A549 (cell line): ENCODE data around the gene IFT25. TPM values are rescaled to one million over a fixed set of nuclear protein-coding genes. Genes with fewer than 3 reads are reported as not detected.

ENCODE experiments used
- ATAC-seq, 2 experiments: fragments of 200-7000 bp in 1 of 2; fragments of >200 bp in 1 of 2; cut with Nextera tagmentation in 1 of 2; cut with Tn5 transposase in 1 of 2; 3 replicates each; pipeline versions ENCODE4 v1.8.0 to v1.9.1; 2018 to 2020; ENCODE audit warnings: mild to moderate bottlenecking in 1 of 2, moderate library complexity in 1 of 2
- CTCF ChIA-PET: fragments of 300-600 bp; sonication (Branson Sonifier 250); formaldehyde crosslinking; extraction: SDS; loops from one replicate; lab custom pipeline; 2021; ENCODE audit warnings: antibody characterized with exemption, inconsistent platforms; lab: Yijun Ruan, JAX
- POLR2A ChIA-PET: fragments of 350-600 bp; formaldehyde crosslinking; extraction: SDS; loops from one replicate; lab custom pipeline; 2021; ENCODE audit warnings: antibody characterized with exemption, inconsistent platforms; lab: Yijun Ruan, JAX
- DNase-seq, 2 experiments: peaks; one replicate each; pipeline versions ENCODE4 v3.0.0 to v3.0.0-alpha.2; 2011 to 2016; ENCODE audit warnings: low read depth in 1 of 2, low spot score in 1 of 2
- FAIRE-seq: peaks from 2 replicates; lab custom pipeline; 2011; peaks lifted over from hg19 to GRCh38; lab: Jason Lieb, UNC
- H3K27ac ChIP-seq, 2 experiments: fragments of >200 bp; sonication (Bioruptor Twin); formaldehyde crosslinking; 3 replicates each; pipeline ENCODE4 v1.5.1; 2016 to 2017
- H3K4me1 ChIP-seq: fragments of >200 bp; sonication (Bioruptor Twin); formaldehyde crosslinking; 3 replicates; pipeline ENCODE4 v1.6.1; 2016
- H3K4me2 ChIP-seq: fragments of >200 bp; sonication (Bioruptor Twin); formaldehyde crosslinking; 3 replicates; pipeline ENCODE4 v1.6.1; 2016
- H3K4me3 ChIP-seq: fragments of >200 bp; sonication (Bioruptor Twin); formaldehyde crosslinking; 3 replicates; pipeline ENCODE4 v1.5.1; 2016
- H3K9me3 ChIP-seq: fragments of >200 bp; sonication (Bioruptor Twin); formaldehyde crosslinking; 3 replicates; pipeline ENCODE4 v1.6.1; 2016
- CEBPB ChIP-seq, 2 experiments: fragments of >200 bp in 1 of 2; sonication (Bioruptor Twin) in 1 of 2; formaldehyde crosslinking in 1 of 2; IDR thresholded peaks; 2 replicates each; pipeline ENCODE4 v1.6.1; 2012 to 2016
- KDM5A ChIP-seq: fragments of 200-600 bp; sonication (generic); IDR thresholded peaks from 2 replicates; pipeline ENCODE4 v1.6.1; 2016; ENCODE audit warnings: antibody characterized with exemption, mild to moderate bottlenecking
- MAFK ChIP-seq: fragments of 450-650 bp; IDR thresholded peaks from 2 replicates; pipeline ENCODE4 v1.6.1; 2014; ENCODE audit not compliant: partially characterized antibody
- MAZ ChIP-seq: fragments of 150-350 bp; IDR thresholded peaks from 2 replicates; pipeline ENCODE4 v1.6.1; 2014; ENCODE audit warnings: antibody characterized with exemption, low read depth, low read length, borderline replicate concordance
- RAD21 ChIP-seq, 2 experiments: fragments of >200 bp in 1 of 2; sonication (Bioruptor Twin) in 1 of 2; formaldehyde crosslinking in 1 of 2; IDR thresholded peaks in 1 of 2; conservative IDR thresholded peaks in 1 of 2; 2 replicates in 1 of 2; 3 replicates in 1 of 2; pipeline ENCODE4 v1.6.1; 2012 to 2018; ENCODE audit warnings: inconsistent platforms in 1 of 2
- RFX5 ChIP-seq: fragments of 450-650 bp; IDR thresholded peaks from 2 replicates; pipeline ENCODE4 v1.7.1; 2014; ENCODE audit warnings: antibody characterized with exemption, mild to moderate bottlenecking, moderate library complexity
- TFCP2L1 ChIP-seq: fragments of 250-450 bp; sonication (Bioruptor Pico); IDR thresholded peaks from 2 replicates; pipeline ENCODE4 v1.5.0; 2021; ENCODE audit warnings: mild to moderate bottlenecking
- ZNF302 ChIP-seq: fragments of 250-450 bp; sonication (Bioruptor Pico); IDR thresholded peaks from 2 replicates; pipeline ENCODE4 v1.9.0; 2021; ENCODE audit warnings: inconsistent platforms, mild to moderate bottlenecking, moderate library complexity
- ZSCAN20 ChIP-seq: fragments of 250-450 bp; sonication (Bioruptor Pico); IDR thresholded peaks from 2 replicates; pipeline ENCODE4 v1.8.0; 2022; ENCODE audit warnings: mild to moderate bottlenecking, moderate library complexity
- WGBS: methylation state at CpG from one replicate; pipeline ENCODE4 v1.1.6; 2017; ENCODE audit errors: missing lambda C conversion rate; 5-methylcytosine and 5-hydroxymethylcytosine counted together
- polyA plus RNA-seq, 4 experiments: library from polyadenylated mRNA; depleted of rRNA in 3 of 4; stranded (reverse); fragments of >200 nt; fragmentation: RNase III in 1 of 4; extraction: RNeasy Plus Mini Kit Qiagen cat#74134 plus additional on column Dnase treatment in 1 of 4; gene quantifications; 2 replicates in 3 of 4; 3 replicates in 1 of 4; pipeline ENCODE4 v1.2.3, GENCODE V29; 2011 to 2017
- TF ChIP-seq, protein P1 (sequence below): fragments of 250-450 bp; sonication (Bioruptor Pico); IDR thresholded peaks from 2 replicates; pipeline ENCODE4 v1.5.0; 2020; ENCODE audit warnings: low read depth, mild to moderate bottlenecking, moderate library complexity
- TF ChIP-seq, protein P2 (sequence below): fragments of 250-450 bp; sonication (Bioruptor Pico); IDR thresholded peaks from 2 replicates; pipeline ENCODE4 v1.5.0; 2021; ENCODE audit warnings: mild to moderate bottlenecking, moderate library complexity, borderline replicate concordance
- TF ChIP-seq, protein P3 (sequence below): fragments of >200 bp; sonication (Bioruptor Twin); formaldehyde crosslinking; IDR thresholded peaks from 3 replicates; pipeline ENCODE4 v1.5.1; 2016

IFT25 gene
- polyA plus RNA-seq, 2 of the 4 experiments (the other 2 are of a cell fraction) = 39.0 to 49.4 TPM

DNA sequence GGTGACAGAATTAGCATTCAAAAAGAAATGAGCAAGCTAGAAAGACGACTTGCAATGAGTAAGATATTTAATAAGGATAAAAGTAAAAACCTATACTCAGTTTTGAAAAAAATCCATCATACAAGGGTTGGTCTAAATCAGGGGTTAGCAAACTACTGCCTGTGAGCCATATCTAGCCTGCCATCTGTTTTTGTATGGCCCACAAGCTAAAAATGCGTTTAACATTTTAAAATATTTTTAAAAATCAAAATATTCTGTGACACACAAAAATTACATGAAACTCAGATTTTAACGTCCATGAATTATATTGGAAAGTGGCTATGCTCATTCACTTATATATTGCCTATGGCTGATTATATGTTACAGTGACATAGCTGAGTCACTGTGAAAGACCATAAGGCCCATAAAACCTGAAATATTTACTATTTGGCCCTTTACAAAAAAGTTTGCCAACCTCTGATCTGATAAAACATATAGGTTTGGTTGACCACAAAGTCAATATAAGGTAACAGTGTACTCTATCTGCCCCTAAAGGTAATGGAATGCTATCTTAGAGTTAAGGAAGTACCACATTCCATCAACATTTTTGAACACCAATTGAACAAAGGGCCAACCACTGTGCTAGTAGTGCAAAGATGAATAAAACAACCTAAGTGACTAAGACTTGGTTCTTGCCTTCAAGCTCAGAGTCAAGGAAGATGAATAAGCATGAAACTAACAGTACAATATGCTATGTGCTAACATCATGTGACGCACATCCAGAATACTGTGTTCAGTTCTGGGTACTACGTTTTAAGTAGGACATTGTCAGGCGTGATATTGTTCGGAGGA is 3.2 kb downstream of the IFT25 start (continued):
- TF ChIP-seq, protein P1, sequence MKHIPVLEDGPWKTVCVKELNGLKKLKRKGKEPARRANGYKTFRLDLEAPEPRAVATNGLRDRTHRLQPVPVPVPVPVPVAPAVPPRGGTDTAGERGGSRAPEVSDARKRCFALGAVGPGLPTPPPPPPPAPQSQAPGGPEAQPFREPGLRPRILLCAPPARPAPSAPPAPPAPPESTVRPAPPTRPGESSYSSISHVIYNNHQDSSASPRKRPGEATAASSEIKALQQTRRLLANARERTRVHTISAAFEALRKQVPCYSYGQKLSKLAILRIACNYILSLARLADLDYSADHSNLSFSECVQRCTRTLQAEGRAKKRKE (CRISPR knock-in tag) = no peak
- TF ChIP-seq, all 56 proteins: peak for 0

DNA sequence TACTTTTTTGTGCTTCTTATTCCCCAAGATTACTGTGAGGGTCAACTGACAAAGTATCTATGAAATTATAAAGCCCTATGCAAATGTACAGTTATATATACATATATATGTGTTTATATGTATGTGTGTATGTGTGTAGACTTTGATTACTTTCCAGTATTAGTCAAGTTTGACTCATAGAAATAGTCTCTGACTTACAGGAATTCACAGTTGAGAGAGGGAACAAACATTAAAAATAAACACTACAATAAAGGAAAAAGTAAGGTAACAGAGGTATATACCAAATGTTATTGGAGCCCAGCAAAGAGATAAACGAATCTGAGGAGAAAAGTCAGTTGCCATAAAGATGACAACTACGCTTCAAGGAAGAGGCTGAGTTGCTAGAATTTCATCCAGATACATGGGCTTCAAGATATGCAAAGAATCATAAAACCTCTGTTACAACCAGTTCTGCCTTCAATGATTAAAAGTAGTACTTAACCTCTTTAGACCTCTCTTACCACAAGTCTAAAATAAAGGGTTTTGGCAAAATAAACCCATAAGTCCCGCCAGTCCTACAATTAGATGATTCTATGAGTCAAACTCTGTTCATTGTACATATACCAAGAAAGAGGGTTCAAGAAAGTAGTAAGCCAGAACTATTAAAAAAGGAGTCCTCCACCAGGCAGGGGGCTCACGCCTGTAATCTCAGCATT is 7.2 kb downstream of the IFT25 start:
- Histone ChIP-seq H3K4me3 (no peak overlapping the region), H3K4me2 (no peak overlapping the region), H3K9me3 (peaks cover 20% of the 10 kb centered on the region; the same call in 2 of the 3 replicates), H3K27ac (no peak overlapping the region), H3K4me1 (no peaks in the 10 kb centered on the region)
- WGBS = 68% methylated on average over 4 of the region's 4 CpGs
- no peak for FAIRE-seq
- ChIA-PET POLR2A (no interaction called here), CTCF (interaction anchor here (1.0 kb wide), 1 partner anchor 70 kb away, joined by 3 read pairs; no protein-coding TSS in a partner anchor)
- no peak for ATAC-seq
- no peak for TF ChIP-seq ZSCAN20 (CRISPR knock-in tag)
- no peak for TF ChIP-seq KDM5A
- TF ChIP-seq TFCP2L1 (CRISPR knock-in tag) = no peak
- no peak for DNase-seq

DNA sequence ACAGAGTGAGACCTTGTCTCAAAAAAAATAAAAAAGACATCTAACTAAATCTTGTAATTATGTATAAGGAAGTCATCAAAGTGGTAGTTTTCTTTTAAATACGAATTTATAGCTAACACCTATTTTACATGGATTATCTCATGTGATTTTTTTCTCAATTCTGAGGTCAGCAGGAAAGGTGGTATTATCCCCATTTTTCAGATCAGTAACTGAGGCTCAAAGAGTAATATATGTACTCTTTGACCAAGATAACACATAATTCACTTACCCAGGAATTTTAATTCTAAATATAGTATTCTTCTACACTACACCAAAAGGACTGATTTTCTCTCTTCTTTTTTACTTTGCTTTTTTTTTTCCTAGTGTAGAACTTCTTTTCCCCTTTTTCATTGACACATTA is 9.1 kb downstream of the IFT25 start:
- ATAC-seq (no peak), DNase-seq (no peak), FAIRE-seq (no peak)
- no peak overlapping the region for H3K4me3 ChIP-seq
- H3K27ac ChIP-seq = no peak overlapping the region
- CTCF ChIA-PET = interaction anchor here (1.0 kb wide), 1 partner anchor 12 kb away, joined by 4 read pairs; no protein-coding TSS in a partner anchor
- no peak overlapping the region for H3K4me2 ChIP-seq
- TF ChIP-seq MAZ (no peak), ZNF302 (no peak), RAD21 (conservative IDR thresholded peaks at IDR 0.05 in 1 of 2, IDR thresholded peaks at IDR 0.05 in 1 of 2) (no peak), RFX5 (no peak), MAFK (no peak), CEBPB (IDR thresholded peaks at IDR 0.05) (no peak)
- TF ChIP-seq, protein P2, sequence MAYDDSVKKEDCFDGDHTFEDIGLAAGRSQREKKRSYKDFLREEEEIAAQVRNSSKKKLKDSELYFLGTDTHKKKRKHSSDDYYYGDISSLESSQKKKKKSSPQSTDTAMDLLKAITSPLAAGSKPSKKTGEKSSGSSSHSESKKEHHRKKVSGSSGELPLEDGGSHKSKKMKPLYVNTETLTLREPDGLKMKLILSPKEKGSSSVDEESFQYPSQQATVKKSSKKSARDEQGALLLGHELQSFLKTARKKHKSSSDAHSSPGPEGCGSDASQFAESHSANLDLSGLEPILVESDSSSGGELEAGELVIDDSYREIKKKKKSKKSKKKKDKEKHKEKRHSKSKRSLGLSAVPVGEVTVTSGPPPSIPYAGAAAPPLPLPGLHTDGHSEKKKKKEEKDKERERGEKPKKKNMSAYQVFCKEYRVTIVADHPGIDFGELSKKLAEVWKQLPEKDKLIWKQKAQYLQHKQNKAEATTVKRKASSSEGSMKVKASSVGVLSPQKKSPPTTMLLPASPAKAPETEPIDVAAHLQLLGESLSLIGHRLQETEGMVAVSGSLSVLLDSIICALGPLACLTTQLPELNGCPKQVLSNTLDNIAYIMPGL (CRISPR knock-in tag) = no peak
- TF ChIP-seq, protein P3, sequence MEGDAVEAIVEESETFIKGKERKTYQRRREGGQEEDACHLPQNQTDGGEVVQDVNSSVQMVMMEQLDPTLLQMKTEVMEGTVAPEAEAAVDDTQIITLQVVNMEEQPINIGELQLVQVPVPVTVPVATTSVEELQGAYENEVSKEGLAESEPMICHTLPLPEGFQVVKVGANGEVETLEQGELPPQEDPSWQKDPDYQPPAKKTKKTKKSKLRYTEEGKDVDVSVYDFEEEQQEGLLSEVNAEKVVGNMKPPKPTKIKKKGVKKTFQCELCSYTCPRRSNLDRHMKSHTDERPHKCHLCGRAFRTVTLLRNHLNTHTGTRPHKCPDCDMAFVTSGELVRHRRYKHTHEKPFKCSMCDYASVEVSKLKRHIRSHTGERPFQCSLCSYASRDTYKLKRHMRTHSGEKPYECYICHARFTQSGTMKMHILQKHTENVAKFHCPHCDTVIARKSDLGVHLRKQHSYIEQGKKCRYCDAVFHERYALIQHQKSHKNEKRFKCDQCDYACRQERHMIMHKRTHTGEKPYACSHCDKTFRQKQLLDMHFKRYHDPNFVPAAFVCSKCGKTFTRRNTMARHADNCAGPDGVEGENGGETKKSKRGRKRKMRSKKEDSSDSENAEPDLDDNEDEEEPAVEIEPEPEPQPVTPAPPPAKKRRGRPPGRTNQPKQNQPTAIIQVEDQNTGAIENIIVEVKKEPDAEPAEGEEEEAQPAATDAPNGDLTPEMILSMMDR = no peak
- 86% methylated on average over 1 of the region's 1 CpG for WGBS
- POLR2A ChIA-PET = interaction anchor here (1.3 kb wide), 1 partner anchor 9 kb away, joined by 6 read pairs; the partner anchor contains the start of gene IFT25
- no peaks in the 10 kb centered on the region for H3K4me1 ChIP-seq
- H3K9me3 ChIP-seq = peaks cover 28% of the 10 kb centered on the region; the same call in 2 of the 3 replicates
